ENCODE results near the gene NCOA6. TPM values are rescaled to one million over a fixed set of nuclear protein-coding genes. Genes with fewer than 3 reads are reported as not detected.
"Not testable (repeated sequence)": the region's sequence is repeated elsewhere in the genome, so short reads cannot be mapped to it uniquely, and the experiment has no call there.

Gene NCOA6
- polyA plus RNA-seq, 1 of the 3 experiments (the other 2 are of a cell fraction) = 14.5 TPM

DNA sequence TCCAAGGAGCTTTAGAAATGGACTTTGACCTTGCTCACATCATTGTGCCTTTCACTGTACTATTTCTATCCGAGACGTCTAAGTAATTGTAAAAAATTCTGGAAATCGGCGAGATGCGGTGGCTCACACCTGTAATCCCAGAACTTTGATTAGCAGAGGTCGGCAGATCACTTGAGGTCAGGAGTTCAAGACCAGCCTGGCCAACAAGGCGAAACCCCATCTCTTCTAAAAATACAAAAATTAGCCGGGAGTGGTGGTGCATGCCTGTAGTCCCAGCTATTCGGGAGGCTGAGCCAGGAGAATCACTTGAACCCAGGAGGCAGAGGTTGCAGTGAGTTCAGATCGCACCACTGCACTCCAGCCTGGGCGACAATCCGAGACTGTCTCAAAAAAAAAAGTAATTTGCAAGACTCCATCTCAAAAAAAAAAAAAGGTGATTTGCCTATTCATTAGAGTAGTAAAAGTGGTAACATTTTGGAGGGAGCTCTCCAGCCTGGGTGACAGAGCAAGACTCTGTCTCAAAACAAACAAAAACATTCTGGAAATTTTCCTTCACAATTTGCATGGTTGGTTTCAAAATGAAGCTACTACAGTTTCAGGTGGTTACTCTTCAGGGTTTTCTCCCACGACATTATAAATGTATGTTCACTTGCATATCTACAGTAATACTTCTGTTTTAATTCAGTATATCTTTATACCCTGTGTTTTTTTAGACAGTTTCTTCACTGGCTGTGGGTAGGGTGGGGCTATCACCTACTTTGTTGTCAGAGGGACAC is 106.0 kb downstream of the NCOA6 start:
- DNase-seq; H4K20me1 ChIP-seq (ENCODE audit: insufficient read depth); POLR2A ChIA-PET; H3K27me3 ChIP-seq (ENCODE audit: insufficient read depth); H3F3A ChIP-seq (replicated peaks; ENCODE audit: insufficient read depth); H3K79me2 ChIP-seq (ENCODE audit: insufficient read depth); H3K4me1 ChIP-seq (ENCODE audit: control insufficient read depth in 1 of 2, insufficient read depth in 2 of 2, low read depth in 1 of 2, low read length in 1 of 2); H3K9me2 ChIP-seq; H3K9ac ChIP-seq; H2AFZ ChIP-seq (ENCODE audit: low read depth); H3K4me3 ChIP-seq (ENCODE audit: low read depth in 2 of 2, low read length in 1 of 2); H3K4me2 ChIP-seq; H3K27ac ChIP-seq (ENCODE audit: low read depth in 2 of 2, low read length in 1 of 2); H3K9me3 ChIP-seq: not testable (repeated sequence)
- CTCF ChIA-PET = interaction anchor here (0.6 to 2.6 kb wide), 6 partner anchors 10 to 407 kb away, joined by 3 to 8 read pairs (median 6); no protein-coding TSS in a partner anchor
- WGBS (ENCODE audit: low lambda C conversion rate) = over 99% methylated on average over 13 of the region's 13 CpGs
- peaks cover 22 to 36% of the 10 kb centered on the region in 2 experiments for H3K36me3 ChIP-seq (replicated peaks in 1 of 2; ENCODE audit: control insufficient read depth in 1 of 2, insufficient read depth in 2 of 2, low read length in 1 of 2)

DNA sequence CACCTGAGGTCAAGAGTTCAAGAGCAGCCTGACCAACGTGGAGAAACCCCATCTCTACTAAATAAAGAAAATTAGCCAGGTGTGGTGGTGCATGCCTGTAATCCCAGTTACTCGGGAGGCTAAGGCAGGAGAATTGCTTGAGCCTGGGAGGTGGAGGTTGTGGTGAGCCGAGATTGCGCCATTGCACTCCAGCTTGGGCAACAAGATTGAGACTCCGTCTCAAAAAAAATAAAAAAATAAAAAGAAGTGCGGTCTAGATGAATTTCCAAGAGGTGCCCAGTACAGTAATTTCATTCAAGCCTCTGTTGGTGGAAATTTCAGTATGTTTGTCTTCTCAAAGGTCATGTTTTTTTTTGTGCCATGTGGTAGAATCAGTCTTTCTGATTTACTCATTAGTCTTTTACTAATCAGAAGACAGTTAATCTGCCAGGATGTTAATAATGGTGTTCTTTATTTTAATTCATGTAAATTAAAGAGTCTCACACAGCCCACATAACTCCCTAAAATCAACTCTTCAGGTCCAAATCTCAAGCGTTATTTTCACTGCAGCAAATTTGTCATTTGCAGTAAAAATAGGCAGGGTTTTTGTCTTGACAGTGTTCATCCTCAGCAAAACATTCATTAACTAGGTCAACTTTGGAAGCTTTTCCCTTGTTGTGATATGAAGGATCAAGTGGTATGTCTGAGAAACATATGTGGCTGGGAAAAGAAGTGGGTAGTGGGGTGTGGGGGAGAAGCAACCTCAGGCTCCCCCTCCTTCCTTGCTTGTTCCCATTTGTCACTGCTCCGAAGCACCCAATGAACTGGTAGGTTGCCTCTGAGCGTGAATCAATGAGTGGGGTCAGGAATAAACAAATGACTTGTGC is 108.0 kb downstream of the NCOA6 start:
- H3K27me3 ChIP-seq (ENCODE audit: insufficient read depth) = no peaks in the 10 kb centered on the region
- H2AFZ ChIP-seq (ENCODE audit: low read depth) = no peak overlapping the region
- H3K79me2 ChIP-seq (ENCODE audit: insufficient read depth) = no peaks in the 10 kb centered on the region
- H3K36me3 ChIP-seq (replicated peaks in 1 of 2; ENCODE audit: control insufficient read depth in 1 of 2, insufficient read depth in 2 of 2, low read length in 1 of 2) = peaks cover 18 to 33% of the 10 kb centered on the region in 2 experiments
- H3F3A ChIP-seq (replicated peaks; ENCODE audit: insufficient read depth) = peaks cover 24% of the 10 kb centered on the region
- CTCF ChIA-PET = interaction anchor here (2.4 kb wide), 1 partner anchor 52 kb away, joined by 9 read pairs; no protein-coding TSS in a partner anchor
- H3K9me3 ChIP-seq = no peaks in the 10 kb centered on the region
- DNase-seq = no peak
- no peaks in the 10 kb centered on the region for H3K9me2 ChIP-seq
- no peak for TF ChIP-seq RFX5 (IDR thresholded peaks at IDR 0.05; ENCODE audit: low read length)
- TF ChIP-seq GABPA (IDR thresholded peaks at IDR 0.05; ENCODE audit: low read depth) = no peak
- TF ChIP-seq FOXM1 (IDR thresholded peaks at IDR 0.05; ENCODE audit: low read depth) = no peak
- TF ChIP-seq MXI1 (IDR thresholded peaks at IDR 0.05; ENCODE audit: low read depth, low read length) = no peak
- TF ChIP-seq, protein P1, sequence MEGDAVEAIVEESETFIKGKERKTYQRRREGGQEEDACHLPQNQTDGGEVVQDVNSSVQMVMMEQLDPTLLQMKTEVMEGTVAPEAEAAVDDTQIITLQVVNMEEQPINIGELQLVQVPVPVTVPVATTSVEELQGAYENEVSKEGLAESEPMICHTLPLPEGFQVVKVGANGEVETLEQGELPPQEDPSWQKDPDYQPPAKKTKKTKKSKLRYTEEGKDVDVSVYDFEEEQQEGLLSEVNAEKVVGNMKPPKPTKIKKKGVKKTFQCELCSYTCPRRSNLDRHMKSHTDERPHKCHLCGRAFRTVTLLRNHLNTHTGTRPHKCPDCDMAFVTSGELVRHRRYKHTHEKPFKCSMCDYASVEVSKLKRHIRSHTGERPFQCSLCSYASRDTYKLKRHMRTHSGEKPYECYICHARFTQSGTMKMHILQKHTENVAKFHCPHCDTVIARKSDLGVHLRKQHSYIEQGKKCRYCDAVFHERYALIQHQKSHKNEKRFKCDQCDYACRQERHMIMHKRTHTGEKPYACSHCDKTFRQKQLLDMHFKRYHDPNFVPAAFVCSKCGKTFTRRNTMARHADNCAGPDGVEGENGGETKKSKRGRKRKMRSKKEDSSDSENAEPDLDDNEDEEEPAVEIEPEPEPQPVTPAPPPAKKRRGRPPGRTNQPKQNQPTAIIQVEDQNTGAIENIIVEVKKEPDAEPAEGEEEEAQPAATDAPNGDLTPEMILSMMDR (IDR thresholded peaks at IDR 0.05) = no peak
- no peak for TF ChIP-seq TEAD4 (IDR thresholded peaks at IDR 0.05; ENCODE audit: borderline replicate concordance, insufficient read depth)
- no peak for TF ChIP-seq GATA2 (CRISPR knock-in tag; IDR thresholded peaks at IDR 0.05)
- TF ChIP-seq, protein P2, sequence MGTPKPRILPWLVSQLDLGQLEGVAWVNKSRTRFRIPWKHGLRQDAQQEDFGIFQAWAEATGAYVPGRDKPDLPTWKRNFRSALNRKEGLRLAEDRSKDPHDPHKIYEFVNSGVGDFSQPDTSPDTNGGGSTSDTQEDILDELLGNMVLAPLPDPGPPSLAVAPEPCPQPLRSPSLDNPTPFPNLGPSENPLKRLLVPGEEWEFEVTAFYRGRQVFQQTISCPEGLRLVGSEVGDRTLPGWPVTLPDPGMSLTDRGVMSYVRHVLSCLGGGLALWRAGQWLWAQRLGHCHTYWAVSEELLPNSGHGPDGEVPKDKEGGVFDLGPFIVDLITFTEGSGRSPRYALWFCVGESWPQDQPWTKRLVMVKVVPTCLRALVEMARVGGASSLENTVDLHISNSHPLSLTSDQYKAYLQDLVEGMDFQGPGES (IDR thresholded peaks at IDR 0.05; ENCODE audit: low read depth, low read length) = no peak
- no peak for TF ChIP-seq NFIC (IDR thresholded peaks at IDR 0.05; ENCODE audit: borderline replicate concordance)
- no peak for TF ChIP-seq CHD2 (IDR thresholded peaks at IDR 0.05; ENCODE audit: low read length, partially characterized antibody)
- WGBS (ENCODE audit: low lambda C conversion rate) = 98% methylated on average over 9 of the region's 9 CpGs
- H3K9ac ChIP-seq = no peak overlapping the region
- no peak overlapping the region for H3K27ac ChIP-seq (ENCODE audit: low read depth in 2 of 2, low read length in 1 of 2)
- POLR2A ChIA-PET = no interaction called here
- H3K4me1 ChIP-seq (ENCODE audit: control insufficient read depth in 1 of 2, insufficient read depth in 2 of 2, low read depth in 1 of 2, low read length in 1 of 2) = peaks cover 10 to 15% of the 10 kb centered on the region in 2 experiments; a peak in 3 of 4 replicates
- H3K4me3 ChIP-seq (ENCODE audit: low read depth in 2 of 2, low read length in 1 of 2) = no peak overlapping the region
- peaks cover 18% of the 10 kb centered on the region for H4K20me1 ChIP-seq (ENCODE audit: insufficient read depth)
- no peak overlapping the region for H3K4me2 ChIP-seq
